SK-N-SH (cell line): ENCODE measurements around the gene PTH2. TPM values are rescaled to one million over a fixed set of nuclear protein-coding genes. Genes with fewer than 3 reads are reported as not detected.

Experiments used
- CTCF ChIA-PET: fragments of 300-600, 350-600 bp; formaldehyde crosslinking; extraction: SDS; loops from one replicate; lab custom pipeline; 2021; lab: Yijun Ruan, JAX
- POLR2A ChIA-PET: fragments of 350-600 bp; sonication (Branson Sonifier 250); formaldehyde crosslinking; extraction: SDS; loops from one replicate; lab custom pipeline; 2020; ENCODE audit warnings: antibody characterized with exemption, inconsistent platforms; lab: Yijun Ruan, JAX
- DNase-seq: peaks from one replicate; pipeline ENCODE4 v3.0.0; 2012
- H2AFZ ChIP-seq: fragments of 200-600 bp; sonication (generic); 2 replicates; pipeline ENCODE4 v1.8.1; 2016; ENCODE audit warnings: antibody characterized with exemption, mild to moderate bottlenecking, low read depth
- H3F3A ChIP-seq: fragments of 200-600 bp; sonication (generic); replicated peaks from 2 replicates; pipeline ENCODE3; 2016; ENCODE audit warnings: antibody characterized with exemption, mild to moderate bottlenecking; ENCODE audit not compliant: insufficient read depth
- H3K27ac ChIP-seq, 2 experiments: fragments of 200-500 bp in 1 of 2; fragments of 200-600 bp in 1 of 2; sonication (Bioruptor generic) in 1 of 2; sonication (generic), shearing (Covaris generic) in 1 of 2; 2 replicates each; pipeline versions ENCODE4 v1.5.1 to v1.6.1; 2014 to 2016; ENCODE audit warnings: low read depth in 2 of 2, inconsistent platforms in 1 of 2, low read length in 1 of 2, mild to moderate bottlenecking in 1 of 2, mixed read lengths in 1 of 2
- H3K27me3 ChIP-seq: fragments of 200-600 bp; sonication (generic), shearing (Covaris generic); 2 replicates; pipeline ENCODE4 v1.6.1; 2016; ENCODE audit warnings: mixed run types; ENCODE audit not compliant: insufficient read depth
- H3K36me3 ChIP-seq, 2 experiments: fragments of 200-500 bp in 1 of 2; fragments of 200-600 bp in 1 of 2; sonication (Bioruptor generic) in 1 of 2; sonication (generic) in 1 of 2; replicated peaks in 1 of 2; 2 replicates each; pipeline versions ENCODE3 to v1.5.1; 2014 to 2016; ENCODE audit warnings: low read length in 1 of 2, mild to moderate bottlenecking in 1 of 2; ENCODE audit not compliant: insufficient read depth in 2 of 2, control insufficient read depth in 1 of 2
- H3K4me1 ChIP-seq, 2 experiments: fragments of 200-500 bp in 1 of 2; fragments of 200-600 bp in 1 of 2; sonication (Bioruptor generic) in 1 of 2; sonication (generic), shearing (Covaris generic) in 1 of 2; 2 replicates each; pipeline versions ENCODE4 v1.5.1 to v1.6.1; 2014 to 2016; ENCODE audit warnings: low read depth in 1 of 2, low read length in 1 of 2, mixed run types in 1 of 2; ENCODE audit not compliant: insufficient read depth in 2 of 2, control insufficient read depth in 1 of 2
- H3K4me2 ChIP-seq: fragments of 200-600 bp; sonication (generic), shearing (Covaris generic); 2 replicates; pipeline ENCODE4 v1.6.1; 2017; ENCODE audit warnings: mixed run types
- H3K4me3 ChIP-seq, 2 experiments: fragments of 200-500 bp in 1 of 2; fragments of 200-600 bp in 1 of 2; sonication (Bioruptor generic) in 1 of 2; sonication (generic), shearing (Covaris generic) in 1 of 2; 2 replicates each; pipeline versions ENCODE4 v1.5.1 to v1.8.1; 2014 to 2016; ENCODE audit warnings: low read depth in 2 of 2, inconsistent platforms in 1 of 2, low read length in 1 of 2, mild to moderate bottlenecking in 1 of 2, mixed read lengths in 1 of 2, moderate library complexity in 1 of 2
- H3K79me2 ChIP-seq: fragments of 200-600 bp; sonication (generic); 2 replicates; pipeline ENCODE4 v1.8.1; 2017; ENCODE audit warnings: mild to moderate bottlenecking; ENCODE audit not compliant: insufficient read depth
- H3K9ac ChIP-seq: fragments of 200-600 bp; sonication (generic); 2 replicates; pipeline ENCODE4 v1.6.1; 2017; ENCODE audit warnings: mixed run types
- H3K9me2 ChIP-seq: fragments of 200-600 bp; sonication (generic); 2 replicates; pipeline ENCODE4 v1.6.1; 2017; ENCODE audit warnings: mixed run types
- H3K9me3 ChIP-seq: fragments of 200-600 bp; sonication (generic); 2 replicates; pipeline ENCODE4 v1.6.1; 2017; ENCODE audit warnings: mixed run types, mild to moderate bottlenecking, moderate library complexity
- H4K20me1 ChIP-seq: fragments of 200-600 bp; sonication (generic); 2 replicates; pipeline ENCODE4 v1.6.1; 2017; ENCODE audit warnings: mild to moderate bottlenecking, mixed run types; ENCODE audit not compliant: insufficient read depth
- CHD2 ChIP-seq: fragments of 150-350 bp; IDR thresholded peaks from 2 replicates; pipeline ENCODE4 v1.6.1; 2018; ENCODE audit warnings: low read length; ENCODE audit not compliant: partially characterized antibody
- ELF1 ChIP-seq: IDR thresholded peaks from 2 replicates; pipeline ENCODE4 v1.4.0; 2012
- EZH2phosphoT487 ChIP-seq: fragments of 200-600 bp; sonication (generic); IDR thresholded peaks from 2 replicates; pipeline ENCODE4 v1.6.1; 2017; ENCODE audit warnings: low read depth, mixed run types, mild to moderate bottlenecking, antibody characterized with exemption, moderate library complexity, borderline replicate concordance
- FOSL2 ChIP-seq: IDR thresholded peaks from 2 replicates; pipeline ENCODE4 v1.4.0; 2012; ENCODE audit warnings: low read depth, mild to moderate bottlenecking, moderate library complexity, borderline replicate concordance
- FOXM1 ChIP-seq: IDR thresholded peaks from 2 replicates; pipeline ENCODE4 v1.4.0; 2012; ENCODE audit warnings: low read depth, mild to moderate bottlenecking
- GABPA ChIP-seq: IDR thresholded peaks from 2 replicates; pipeline ENCODE4 v1.4.0; 2012; ENCODE audit warnings: low read depth, mild to moderate bottlenecking
- MEF2A ChIP-seq: IDR thresholded peaks from 2 replicates; pipeline ENCODE4 v1.4.0; 2012; ENCODE audit warnings: low read depth, borderline replicate concordance
- MXI1 ChIP-seq: IDR thresholded peaks from 2 replicates; pipeline ENCODE4 v1.6.1; 2012; ENCODE audit warnings: mild to moderate bottlenecking, low read depth, low read length, improper control_type of control experiment
- NRF1 ChIP-seq: IDR thresholded peaks from 2 replicates; pipeline ENCODE4 v1.6.1; 2012; ENCODE audit warnings: low read depth, mild to moderate bottlenecking, low read length
- POLR2AphosphoS5 ChIP-seq: IDR thresholded peaks from 2 replicates; pipeline ENCODE4 v1.6.1; 2012; ENCODE audit warnings: low read depth, low read length
- RCOR1 ChIP-seq: fragments of 150-350 bp; IDR thresholded peaks from 2 replicates; pipeline ENCODE4 v1.6.1; 2017; ENCODE audit warnings: antibody characterized with exemption, low read length
- RXRA ChIP-seq: IDR thresholded peaks from 2 replicates; pipeline ENCODE4 v1.4.0; 2012; ENCODE audit warnings: low read depth, mild to moderate bottlenecking, borderline replicate concordance
- TAF1 ChIP-seq: IDR thresholded peaks from 2 replicates; pipeline ENCODE4 v1.6.1; 2012; ENCODE audit warnings: low read depth, mild to moderate bottlenecking, low read length, moderate library complexity, borderline replicate concordance
- WGBS: methylation state at CpG from one replicate; pipeline ENCODE4 v1.1.6; 2017; ENCODE audit warnings: low lambda C conversion rate; 5-methylcytosine and 5-hydroxymethylcytosine counted together
- polyA plus RNA-seq, 3 experiments: library from polyadenylated mRNA; depleted of rRNA; stranded (reverse); fragments of >200 nt; gene quantifications; 2 replicates each; pipeline ENCODE4 v1.2.3, GENCODE V29; 2012
- TF ChIP-seq, protein P1 (sequence below): IDR thresholded peaks from 2 replicates; pipeline ENCODE4; 2012
- TF ChIP-seq, protein P2 (sequence below): IDR thresholded peaks from 2 replicates; pipeline ENCODE4 v1.4.0; 2012; ENCODE audit warnings: low read depth
- TF ChIP-seq, protein P3 (sequence below): fragments of 150-350 bp; IDR thresholded peaks from 2 replicates; pipeline ENCODE4 v1.6.1; 2017; ENCODE audit warnings: antibody characterized with exemption, low read length, low read depth, borderline replicate concordance
- TF ChIP-seq, protein P4 (sequence below): IDR thresholded peaks from 2 replicates; pipeline ENCODE4 v1.6.1; 2012; ENCODE audit warnings: mild to moderate bottlenecking, low read depth, low read length, moderate library complexity
- TF ChIP-seq, protein P5 (sequence below): IDR thresholded peaks from 2 replicates; pipeline ENCODE4 v1.4.0; 2012; ENCODE audit warnings: low read depth, borderline replicate concordance

Gene PTH2
- polyA plus RNA-seq, 1 of the 3 experiments (the other 2 are of a cell fraction): not detected

DNA sequence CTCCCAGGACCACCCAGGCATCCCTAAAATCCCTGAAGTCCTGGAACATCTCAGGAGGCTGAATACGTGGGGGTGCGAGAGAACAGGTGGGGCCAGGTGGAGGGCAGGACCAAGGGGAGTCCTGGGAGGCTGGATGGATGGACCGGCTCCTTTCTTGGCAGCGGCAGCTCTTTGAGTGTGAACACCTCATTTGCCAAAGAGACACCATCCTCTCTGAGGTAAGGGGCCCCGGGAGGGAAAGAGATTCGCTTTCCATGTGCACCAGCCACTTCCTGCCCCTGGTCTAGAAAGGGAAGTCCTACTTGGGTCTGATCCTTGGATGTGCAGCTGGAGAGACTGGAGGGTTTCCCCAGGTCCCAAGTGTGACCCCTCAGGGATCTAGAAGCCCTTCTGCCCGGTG lies 16.2 kb downstream of the PTH2 start:
- H3F3A ChIP-seq: no peaks in the 10 kb centered on the region
- POLR2A ChIA-PET: no interaction called here
- H3K9ac ChIP-seq: no peak overlapping the region
- no peak overlapping the region for H3K4me2 ChIP-seq
- no peaks in the 10 kb centered on the region for H3K9me2 ChIP-seq
- no peak for DNase-seq
- H3K27me3 ChIP-seq: no peaks in the 10 kb centered on the region
- H3K9me3 ChIP-seq: no peaks in the 10 kb centered on the region
- H3K36me3 ChIP-seq: no peaks in the 10 kb centered on the region
- no peaks in the 10 kb centered on the region for H3K79me2 ChIP-seq
- TF ChIP-seq MXI1 (no peak), RCOR1 (no peak), TAF1 (no peak), CHD2 (no peak), MEF2A (no peak), RXRA (no peak), FOSL2 (no peak), FOXM1 (no peak), POLR2AphosphoS5 (no peak), GABPA (no peak), ELF1 (no peak), NRF1 (no peak), EZH2phosphoT487 (no peak)
- TF ChIP-seq, protein P1, sequence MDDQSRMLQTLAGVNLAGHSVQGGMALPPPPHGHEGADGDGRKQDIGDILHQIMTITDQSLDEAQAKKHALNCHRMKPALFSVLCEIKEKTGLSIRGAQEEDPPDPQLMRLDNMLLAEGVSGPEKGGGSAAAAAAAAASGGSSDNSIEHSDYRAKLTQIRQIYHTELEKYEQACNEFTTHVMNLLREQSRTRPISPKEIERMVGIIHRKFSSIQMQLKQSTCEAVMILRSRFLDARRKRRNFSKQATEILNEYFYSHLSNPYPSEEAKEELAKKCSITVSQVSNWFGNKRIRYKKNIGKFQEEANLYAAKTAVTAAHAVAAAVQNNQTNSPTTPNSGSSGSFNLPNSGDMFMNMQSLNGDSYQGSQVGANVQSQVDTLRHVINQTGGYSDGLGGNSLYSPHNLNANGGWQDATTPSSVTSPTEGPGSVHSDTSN: no peak
- TF ChIP-seq, protein P2, sequence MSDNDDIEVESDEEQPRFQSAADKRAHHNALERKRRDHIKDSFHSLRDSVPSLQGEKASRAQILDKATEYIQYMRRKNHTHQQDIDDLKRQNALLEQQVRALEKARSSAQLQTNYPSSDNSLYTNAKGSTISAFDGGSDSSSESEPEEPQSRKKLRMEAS: no peak
- TF ChIP-seq, protein P3, sequence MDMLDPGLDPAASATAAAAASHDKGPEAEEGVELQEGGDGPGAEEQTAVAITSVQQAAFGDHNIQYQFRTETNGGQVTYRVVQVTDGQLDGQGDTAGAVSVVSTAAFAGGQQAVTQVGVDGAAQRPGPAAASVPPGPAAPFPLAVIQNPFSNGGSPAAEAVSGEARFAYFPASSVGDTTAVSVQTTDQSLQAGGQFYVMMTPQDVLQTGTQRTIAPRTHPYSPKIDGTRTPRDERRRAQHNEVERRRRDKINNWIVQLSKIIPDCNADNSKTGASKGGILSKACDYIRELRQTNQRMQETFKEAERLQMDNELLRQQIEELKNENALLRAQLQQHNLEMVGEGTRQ: no peak
- TF ChIP-seq, protein P4, sequence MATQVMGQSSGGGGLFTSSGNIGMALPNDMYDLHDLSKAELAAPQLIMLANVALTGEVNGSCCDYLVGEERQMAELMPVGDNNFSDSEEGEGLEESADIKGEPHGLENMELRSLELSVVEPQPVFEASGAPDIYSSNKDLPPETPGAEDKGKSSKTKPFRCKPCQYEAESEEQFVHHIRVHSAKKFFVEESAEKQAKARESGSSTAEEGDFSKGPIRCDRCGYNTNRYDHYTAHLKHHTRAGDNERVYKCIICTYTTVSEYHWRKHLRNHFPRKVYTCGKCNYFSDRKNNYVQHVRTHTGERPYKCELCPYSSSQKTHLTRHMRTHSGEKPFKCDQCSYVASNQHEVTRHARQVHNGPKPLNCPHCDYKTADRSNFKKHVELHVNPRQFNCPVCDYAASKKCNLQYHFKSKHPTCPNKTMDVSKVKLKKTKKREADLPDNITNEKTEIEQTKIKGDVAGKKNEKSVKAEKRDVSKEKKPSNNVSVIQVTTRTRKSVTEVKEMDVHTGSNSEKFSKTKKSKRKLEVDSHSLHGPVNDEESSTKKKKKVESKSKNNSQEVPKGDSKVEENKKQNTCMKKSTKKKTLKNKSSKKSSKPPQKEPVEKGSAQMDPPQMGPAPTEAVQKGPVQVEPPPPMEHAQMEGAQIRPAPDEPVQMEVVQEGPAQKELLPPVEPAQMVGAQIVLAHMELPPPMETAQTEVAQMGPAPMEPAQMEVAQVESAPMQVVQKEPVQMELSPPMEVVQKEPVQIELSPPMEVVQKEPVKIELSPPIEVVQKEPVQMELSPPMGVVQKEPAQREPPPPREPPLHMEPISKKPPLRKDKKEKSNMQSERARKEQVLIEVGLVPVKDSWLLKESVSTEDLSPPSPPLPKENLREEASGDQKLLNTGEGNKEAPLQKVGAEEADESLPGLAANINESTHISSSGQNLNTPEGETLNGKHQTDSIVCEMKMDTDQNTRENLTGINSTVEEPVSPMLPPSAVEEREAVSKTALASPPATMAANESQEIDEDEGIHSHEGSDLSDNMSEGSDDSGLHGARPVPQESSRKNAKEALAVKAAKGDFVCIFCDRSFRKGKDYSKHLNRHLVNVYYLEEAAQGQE: no peak
- TF ChIP-seq, protein P5, sequence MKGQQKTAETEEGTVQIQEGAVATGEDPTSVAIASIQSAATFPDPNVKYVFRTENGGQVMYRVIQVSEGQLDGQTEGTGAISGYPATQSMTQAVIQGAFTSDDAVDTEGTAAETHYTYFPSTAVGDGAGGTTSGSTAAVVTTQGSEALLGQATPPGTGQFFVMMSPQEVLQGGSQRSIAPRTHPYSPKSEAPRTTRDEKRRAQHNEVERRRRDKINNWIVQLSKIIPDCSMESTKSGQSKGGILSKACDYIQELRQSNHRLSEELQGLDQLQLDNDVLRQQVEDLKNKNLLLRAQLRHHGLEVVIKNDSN: no peak
- TF ChIP-seq, all 33 proteins: peak for 0
- no peak overlapping the region for H3K4me3 ChIP-seq
- 53% methylated on average over 5 of the region's 7 CpGs for WGBS
- no peaks in the 10 kb centered on the region; a peak in 2 of 4 replicates for H3K4me1 ChIP-seq
- CTCF ChIA-PET: interaction anchor here (1.2 to 17.5 kb wide), 3 partner anchors 15 to 106 kb away, joined by 3 to 108 read pairs (median 5); no protein-coding TSS in a partner anchor
- no peak overlapping the region for H3K27ac ChIP-seq
- H4K20me1 ChIP-seq: no peaks in the 10 kb centered on the region
- H2AFZ ChIP-seq: no peak overlapping the region
